Nephron (organoid): Measurements from ENCODE around the gene CTSD.

Experiments
- H3K27ac Mint-ChIP-seq, 3 experiments: 2 replicates each; pipeline ENCODE4 v1.8.0; 2020; ENCODE audit warnings: mixed read lengths in 3 of 3, mild to moderate bottlenecking in 2 of 3, moderate library complexity in 1 of 3
- H3K27me3 Mint-ChIP-seq: 2 replicates; pipeline ENCODE4 v1.8.0; 2021; ENCODE audit warnings: low read depth, mild to moderate bottlenecking, moderate library complexity, mixed read lengths
- H3K36me3 Mint-ChIP-seq: 2 replicates; pipeline ENCODE4 v1.8.0; 2020; ENCODE audit warnings: low read depth, mixed read lengths
- H3K4me1 Mint-ChIP-seq: 2 replicates; pipeline ENCODE4 v1.8.0; 2020; ENCODE audit warnings: mixed read lengths
- H3K4me3 Mint-ChIP-seq, 3 experiments: 2 replicates each; pipeline ENCODE4 v1.8.0; 2020; ENCODE audit warnings: mild to moderate bottlenecking in 3 of 3, mixed read lengths in 3 of 3, moderate library complexity in 2 of 3
- H3K9me3 Mint-ChIP-seq: 2 replicates; pipeline ENCODE4 v1.8.0; 2020; ENCODE audit warnings: mixed read lengths
- CTCF ChIP-seq, 3 experiments: fragments of 200-600 bp; sonication (generic); IDR thresholded peaks; one replicate each; pipeline ENCODE4 v1.5.0; 2021; ENCODE audit warnings: antibody characterized with exemption in 3 of 3; ENCODE audit not compliant: unreplicated experiment in 3 of 3

Gene CTSD

DNA sequence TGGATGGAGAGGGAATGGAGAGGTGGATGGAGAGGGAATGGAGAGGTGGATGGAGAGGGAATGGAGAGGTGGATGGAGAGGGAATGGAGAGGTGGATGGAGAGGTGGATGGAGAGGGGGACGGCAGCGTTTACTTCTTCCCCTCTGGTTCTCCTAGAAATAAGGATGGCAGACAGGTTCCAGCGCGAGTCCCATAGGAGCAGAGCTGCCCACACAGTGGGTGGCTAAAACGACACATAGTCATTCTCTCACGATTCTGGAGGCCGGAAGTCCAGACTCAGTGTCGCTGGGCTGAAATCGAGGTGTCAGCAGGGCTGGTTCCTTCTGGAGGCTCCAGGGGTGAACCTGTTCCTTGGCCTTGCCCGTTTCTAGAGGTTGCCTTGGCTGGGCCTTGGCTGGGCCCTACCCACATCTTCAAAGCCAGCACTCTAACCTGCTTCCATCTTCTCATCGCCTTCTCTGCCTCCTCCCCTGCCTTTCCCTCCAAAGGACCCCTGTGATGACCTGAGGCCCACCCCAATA, 12.7 kb upstream of the CTSD start:
- peaks cover 13% of the 10 kb centered on the region for H3K9me3 Mint-ChIP-seq
- no peak for TF ChIP-seq CTCF (IDR thresholded peaks at IDR 0.05; ENCODE audit: unreplicated experiment in 3 of 3)
- peaks cover 12% of the 10 kb centered on the region for H3K27me3 Mint-ChIP-seq
- no peak overlapping the region for H3K4me3 Mint-ChIP-seq
- no peaks in the 10 kb centered on the region for H3K36me3 Mint-ChIP-seq
- no peak overlapping the region for H3K27ac Mint-ChIP-seq
- peaks cover 8% of the 10 kb centered on the region for H3K4me1 Mint-ChIP-seq

DNA sequence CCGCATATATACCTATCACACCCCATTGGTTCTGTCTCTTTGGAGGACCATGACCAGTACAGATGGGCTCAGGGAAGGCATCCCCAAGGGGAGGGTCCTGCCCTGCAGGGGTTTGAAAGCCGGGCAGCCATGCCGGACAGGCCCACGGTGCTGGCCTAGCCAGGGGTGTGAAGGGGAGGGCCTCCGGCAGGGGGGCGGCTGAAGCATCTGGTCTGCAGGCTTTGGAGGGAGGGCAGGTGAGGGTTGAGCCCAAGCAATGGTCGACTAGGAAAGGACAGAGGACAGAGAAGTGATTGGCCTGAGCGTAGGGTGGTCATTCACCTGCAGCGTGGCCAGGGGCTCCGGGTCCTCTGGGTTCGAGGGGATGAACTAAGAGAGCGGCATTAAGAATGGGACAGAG, 11.2 kb upstream of the CTSD start:
- Mint-ChIP-seq H3K4me3 (no peak overlapping the region), H3K36me3 (no peaks in the 10 kb centered on the region), H3K4me1 (peaks cover 8% of the 10 kb centered on the region), H3K9me3 (peaks cover 13% of the 10 kb centered on the region), H3K27ac (no peak overlapping the region), H3K27me3 (peaks cover 15% of the 10 kb centered on the region)
- no peak for TF ChIP-seq CTCF (IDR thresholded peaks at IDR 0.05; ENCODE audit: unreplicated experiment in 3 of 3)

DNA sequence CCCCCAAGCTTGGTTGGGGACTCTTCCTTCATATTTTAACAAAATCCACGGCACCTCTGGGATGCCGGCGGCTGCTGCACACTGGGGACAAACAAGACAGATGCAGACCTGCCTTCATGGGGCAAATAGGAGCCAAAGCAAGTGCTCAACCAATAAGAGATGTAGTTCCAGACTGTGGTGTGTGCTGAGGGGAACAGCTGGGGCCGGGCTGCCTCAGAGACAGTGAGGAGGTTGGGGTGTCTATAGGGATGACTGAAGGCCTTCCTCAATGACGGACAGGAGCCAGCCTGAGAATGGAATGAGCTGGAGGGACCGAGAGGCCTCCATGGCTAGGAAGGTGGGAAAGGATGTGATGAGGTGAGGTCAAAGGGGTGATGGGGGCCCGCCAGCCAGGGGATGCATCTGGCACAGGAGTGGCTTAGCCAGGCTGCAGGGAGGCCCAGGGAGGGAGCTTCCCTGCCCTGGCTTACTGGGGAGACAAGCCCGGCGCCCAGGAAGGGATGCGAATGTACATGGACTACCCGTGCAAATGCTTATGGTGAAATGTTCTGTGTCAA, 10.3 kb upstream of the CTSD start:
- H3K9me3 Mint-ChIP-seq: peaks cover 13% of the 10 kb centered on the region
- H3K36me3 Mint-ChIP-seq: no peaks in the 10 kb centered on the region
- peaks cover 16% of the 10 kb centered on the region for H3K27me3 Mint-ChIP-seq
- no peak for TF ChIP-seq CTCF (IDR thresholded peaks at IDR 0.05; ENCODE audit: unreplicated experiment in 3 of 3)
- peaks cover 8% of the 10 kb centered on the region for H3K4me1 Mint-ChIP-seq
- no peak overlapping the region for H3K4me3 Mint-ChIP-seq
- H3K27ac Mint-ChIP-seq: no peak overlapping the region

DNA sequence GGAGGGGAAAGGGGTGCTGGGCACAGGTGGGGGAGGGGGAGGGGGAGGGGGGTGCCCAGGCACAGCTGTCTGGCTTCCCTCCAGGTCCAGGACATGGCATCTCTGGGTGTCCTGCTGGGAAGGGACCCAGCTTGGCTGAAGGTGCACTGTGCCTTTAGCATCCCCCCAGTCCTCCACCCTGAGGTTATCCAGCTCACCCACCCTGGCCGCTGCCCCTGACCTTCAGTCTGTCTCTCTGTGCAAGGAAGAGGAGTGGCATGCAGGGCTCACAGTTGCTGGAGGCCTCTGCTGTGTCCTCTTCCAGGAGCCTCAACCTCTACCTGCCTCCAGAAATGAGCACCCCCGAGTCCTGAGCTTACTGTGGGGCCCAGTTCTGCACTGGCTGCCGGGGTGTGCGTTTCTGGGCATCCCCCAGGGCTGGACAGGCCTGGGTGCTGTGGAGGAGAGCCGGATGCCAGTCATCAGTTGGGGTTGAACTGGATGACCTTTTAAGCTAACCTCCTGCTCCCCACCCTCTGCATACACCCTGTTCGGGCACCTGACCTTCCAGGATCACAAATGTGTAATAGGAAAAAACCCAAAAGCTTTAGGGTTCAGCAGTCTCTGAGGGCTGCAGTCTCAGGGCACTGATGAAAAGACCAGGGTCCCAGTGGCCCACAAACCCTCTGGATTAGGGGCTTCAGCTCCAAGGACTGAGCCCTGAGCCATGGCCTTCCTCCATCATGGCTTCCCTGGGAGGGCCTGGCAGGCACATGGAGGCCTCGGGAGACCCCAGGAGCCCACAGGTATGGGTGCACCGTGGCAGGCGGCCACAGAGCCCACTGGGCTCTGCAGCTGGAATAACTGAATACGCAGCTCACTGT, 9.6 kb upstream of the CTSD start:
- Mint-ChIP-seq H3K36me3 (no peaks in the 10 kb centered on the region), H3K4me3 (no peak overlapping the region), H3K27ac (no peak overlapping the region), H3K27me3 (peaks cover 16% of the 10 kb centered on the region), H3K9me3 (peaks cover 13% of the 10 kb centered on the region), H3K4me1 (peaks cover 8% of the 10 kb centered on the region)
- TF ChIP-seq CTCF (IDR thresholded peaks at IDR 0.05; ENCODE audit: unreplicated experiment in 3 of 3): no peak

- Mint-ChIP-seq H3K9me3 (peaks cover 13% of the 10 kb centered on the region), H3K4me3 (no peak overlapping the region), H3K27ac (no peak overlapping the region)
Measured at GRCh38 chr11:1772270-1773130, 8.8 kb upstream of the CTSD start.

More at GRCh38 chr11:1772270-1773130, 8.8 kb upstream of the CTSD start:
- Mint-ChIP-seq H3K27me3 (peaks cover 16% of the 10 kb centered on the region), H3K4me1 (peaks cover 8% of the 10 kb centered on the region), H3K36me3 (no peaks in the 10 kb centered on the region)
- no peak for TF ChIP-seq CTCF (IDR thresholded peaks at IDR 0.05; ENCODE audit: unreplicated experiment in 3 of 3)
